Chondrocyte (in vitro differentiated cells): ENCODE data around the gene TTYH3. TPM values are rescaled to one million over a fixed set of nuclear protein-coding genes. Genes with fewer than 3 reads are reported as not detected.
A peak's percentile ranks its signal among the peaks of the same experiment; 100 is the strongest.
"Not testable (repeated sequence)": the region's sequence is repeated elsewhere in the genome, so short reads cannot be mapped to it uniquely, and the experiment has no call there.

Experiments used
- DNase-seq: peaks from one replicate; pipeline ENCODE4 v3.0.0; 2021; ENCODE audit warnings: mixed read lengths, low spot score
- H3K27ac Mint-ChIP-seq: one replicate; pipeline ENCODE4 v1.8.0; 2021; ENCODE audit warnings: mild to moderate bottlenecking, moderate library complexity, mixed read lengths; ENCODE audit not compliant: unreplicated experiment
- H3K27me3 Mint-ChIP-seq: 2 replicates; pipeline ENCODE4 v1.8.0; 2021; ENCODE audit warnings: low read depth, mixed read lengths
- H3K36me3 Mint-ChIP-seq: 2 replicates; pipeline ENCODE4 v1.8.0; 2021; ENCODE audit warnings: low read depth, mixed read lengths
- H3K4me1 Mint-ChIP-seq: 2 replicates; pipeline ENCODE4 v1.8.0; 2021; ENCODE audit warnings: low read depth, mild to moderate bottlenecking, mixed read lengths
- H3K4me3 Mint-ChIP-seq: one replicate; pipeline ENCODE4 v1.8.0; 2021; ENCODE audit warnings: mild to moderate bottlenecking, moderate library complexity, mixed read lengths; ENCODE audit not compliant: unreplicated experiment
- H3K9me3 Mint-ChIP-seq: 2 replicates; pipeline ENCODE4 v1.8.0; 2021; ENCODE audit warnings: low read depth, mixed read lengths
- total RNA-seq: library from RNA; stranded (reverse); gene quantifications from 3 replicates; pipeline ENCODE4 v1.2.1, GENCODE V29; 2021
- TF ChIP-seq, protein P1 (sequence below): fragments of 200-600 bp; sonication (generic); IDR thresholded peaks from 2 replicates; pipeline ENCODE4 v1.5.0; 2021; ENCODE audit warnings: antibody characterized with exemption, mild to moderate bottlenecking, moderate library complexity

Gene TTYH3
- total RNA-seq, 1 donor from 2014 or later = 196 TPM

DNA sequence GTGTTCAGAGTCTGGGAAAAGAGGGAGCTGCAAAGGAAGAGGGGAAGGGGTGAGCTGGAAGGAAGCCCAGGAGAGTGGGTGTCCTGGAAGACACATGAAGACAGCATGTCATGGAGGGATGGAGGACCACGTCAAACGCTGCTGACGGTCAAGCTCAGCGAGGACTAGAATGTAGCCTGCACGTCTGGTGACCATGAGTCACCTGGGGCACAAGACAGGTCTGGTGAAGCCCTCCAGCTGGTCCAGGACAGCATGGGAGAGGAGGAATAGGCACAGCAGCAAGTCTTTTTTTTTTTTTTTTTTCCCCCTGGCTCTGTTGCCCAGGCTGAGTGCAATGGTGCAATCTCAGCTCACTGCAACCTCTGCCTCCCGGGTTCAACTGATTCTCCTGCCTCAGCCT is 36.6 kb downstream of the TTYH3 start:
- no peak overlapping the region for H3K27ac Mint-ChIP-seq
- TF ChIP-seq, protein P1, sequence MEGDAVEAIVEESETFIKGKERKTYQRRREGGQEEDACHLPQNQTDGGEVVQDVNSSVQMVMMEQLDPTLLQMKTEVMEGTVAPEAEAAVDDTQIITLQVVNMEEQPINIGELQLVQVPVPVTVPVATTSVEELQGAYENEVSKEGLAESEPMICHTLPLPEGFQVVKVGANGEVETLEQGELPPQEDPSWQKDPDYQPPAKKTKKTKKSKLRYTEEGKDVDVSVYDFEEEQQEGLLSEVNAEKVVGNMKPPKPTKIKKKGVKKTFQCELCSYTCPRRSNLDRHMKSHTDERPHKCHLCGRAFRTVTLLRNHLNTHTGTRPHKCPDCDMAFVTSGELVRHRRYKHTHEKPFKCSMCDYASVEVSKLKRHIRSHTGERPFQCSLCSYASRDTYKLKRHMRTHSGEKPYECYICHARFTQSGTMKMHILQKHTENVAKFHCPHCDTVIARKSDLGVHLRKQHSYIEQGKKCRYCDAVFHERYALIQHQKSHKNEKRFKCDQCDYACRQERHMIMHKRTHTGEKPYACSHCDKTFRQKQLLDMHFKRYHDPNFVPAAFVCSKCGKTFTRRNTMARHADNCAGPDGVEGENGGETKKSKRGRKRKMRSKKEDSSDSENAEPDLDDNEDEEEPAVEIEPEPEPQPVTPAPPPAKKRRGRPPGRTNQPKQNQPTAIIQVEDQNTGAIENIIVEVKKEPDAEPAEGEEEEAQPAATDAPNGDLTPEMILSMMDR = no peak
- no peak for DNase-seq
- no peaks in the 10 kb centered on the region for H3K9me3 Mint-ChIP-seq
- H3K4me3 Mint-ChIP-seq = no peak overlapping the region
- H3K27me3 Mint-ChIP-seq = peaks cover 5% of the 10 kb centered on the region
- H3K36me3 Mint-ChIP-seq = no peaks in the 10 kb centered on the region
- peaks cover 26% of the 10 kb centered on the region for H3K4me1 Mint-ChIP-seq

DNA sequence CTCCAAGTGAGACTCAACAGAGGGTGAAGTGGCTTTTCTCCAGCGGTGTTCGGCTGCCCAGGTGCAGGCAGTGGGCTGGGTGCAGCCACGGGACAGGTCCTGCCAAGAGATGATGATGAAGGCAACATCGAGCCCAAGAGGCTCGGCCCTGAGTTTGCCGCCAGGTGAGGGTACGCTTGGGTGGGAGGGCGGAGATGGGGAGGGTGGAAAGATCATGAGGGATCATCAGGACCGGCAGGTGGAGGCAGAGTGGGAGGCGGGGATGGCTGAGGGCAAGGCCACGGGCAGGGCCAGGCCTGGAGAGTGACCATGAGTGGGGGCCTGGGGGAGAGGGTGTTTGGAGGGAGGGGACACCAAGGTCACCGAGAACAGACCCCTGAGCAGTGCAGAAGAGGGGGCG is 38.4 kb downstream of the TTYH3 start:
- Mint-ChIP-seq H3K27ac (no peak overlapping the region), H3K4me3 (no peak overlapping the region), H3K4me1 (peaks cover 26% of the 10 kb centered on the region), H3K27me3 (peaks cover 5% of the 10 kb centered on the region), H3K36me3 (no peaks in the 10 kb centered on the region), H3K9me3 (peaks cover 10% of the 10 kb centered on the region)
- TF ChIP-seq, protein P1 = no peak
- no peak for DNase-seq

DNA sequence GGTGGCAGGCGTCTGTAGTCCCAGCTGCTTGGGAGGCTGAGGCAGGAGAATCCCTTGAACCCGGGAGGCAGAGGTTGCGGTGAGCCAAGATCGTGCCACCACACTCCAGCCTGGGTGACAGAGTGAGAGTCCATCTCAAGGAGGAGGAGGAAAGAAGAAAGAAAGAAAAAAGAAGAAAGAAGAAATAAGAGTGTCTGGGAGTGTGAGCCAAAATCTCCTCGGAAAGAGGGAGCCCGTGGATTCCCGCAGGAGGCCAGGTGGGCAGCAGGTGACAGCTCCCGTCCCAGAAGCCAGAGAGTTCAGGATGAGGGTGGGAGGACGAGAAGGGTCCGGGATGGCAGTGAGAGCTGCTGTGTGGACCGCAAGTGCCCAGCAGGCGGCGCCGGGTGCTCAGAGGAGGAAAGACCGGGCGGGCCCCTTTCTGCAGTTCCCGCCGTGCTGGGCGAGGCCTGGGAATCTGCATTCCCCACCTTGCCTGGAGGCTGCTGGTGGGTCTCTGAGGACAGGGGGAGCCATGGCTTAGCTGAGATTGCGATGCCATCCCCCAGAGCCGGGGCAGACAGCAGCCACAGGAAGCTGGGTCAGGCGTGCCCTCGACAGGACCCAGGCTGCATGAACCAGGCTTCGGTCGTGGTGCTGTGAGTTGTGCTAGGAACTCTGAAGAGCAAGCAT is 39.1 kb downstream of the TTYH3 start:
- H3K9me3 Mint-ChIP-seq = peaks cover 10% of the 10 kb centered on the region
- peak overlapping the region; percentile 54 for H3K27ac Mint-ChIP-seq
- TF ChIP-seq, protein P1 = peak; percentile 92
- H3K36me3 Mint-ChIP-seq = no peaks in the 10 kb centered on the region
- peaks cover 5% of the 10 kb centered on the region for H3K27me3 Mint-ChIP-seq
- H3K4me1 Mint-ChIP-seq = peaks cover 26% of the 10 kb centered on the region
- H3K4me3 Mint-ChIP-seq = no peak overlapping the region
- no peak for DNase-seq

DNA sequence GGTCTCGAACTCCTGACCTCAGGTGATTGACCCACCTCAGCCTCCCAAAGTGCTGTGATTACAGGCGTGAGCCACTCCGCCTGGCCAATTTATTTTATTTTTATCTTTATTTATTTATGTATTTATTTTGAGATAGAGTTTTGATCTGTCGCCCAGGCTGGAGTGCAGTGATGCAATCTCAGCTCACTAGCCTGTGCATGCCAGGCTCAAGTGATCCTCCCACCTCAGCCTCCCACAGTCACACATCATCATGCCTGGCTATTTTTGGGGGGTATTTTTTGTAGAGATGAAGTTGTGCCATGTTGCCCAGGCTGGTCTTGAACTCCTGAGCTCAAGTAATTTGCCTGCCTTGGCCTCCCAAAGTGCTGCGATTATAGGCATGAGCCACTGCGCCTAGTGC is 41.4 kb downstream of the TTYH3 start:
- not testable (repeated sequence) for H3K27ac Mint-ChIP-seq, H3K27me3 Mint-ChIP-seq, H3K36me3 Mint-ChIP-seq, DNase-seq, H3K4me3 Mint-ChIP-seq, H3K9me3 Mint-ChIP-seq
- peaks cover 16% of the 10 kb centered on the region for H3K4me1 Mint-ChIP-seq

DNA sequence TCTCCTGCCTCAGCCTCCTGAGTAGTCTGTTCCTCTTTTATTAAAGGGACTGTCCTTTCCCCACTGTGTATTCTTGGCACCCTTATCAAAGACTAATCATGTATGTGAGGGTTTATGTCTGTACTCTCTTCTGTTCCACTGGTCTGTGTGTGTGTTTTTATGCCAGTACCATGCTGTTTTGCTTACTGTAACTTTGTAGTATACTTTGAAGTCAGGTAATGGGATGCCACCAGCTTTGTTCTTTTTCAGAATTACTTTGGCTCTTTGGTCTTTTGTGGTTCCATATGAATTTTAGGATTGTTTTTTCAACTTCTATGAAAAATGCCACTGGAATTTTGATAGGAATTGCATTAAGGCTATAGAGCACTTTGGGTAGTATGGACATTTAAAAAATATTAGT is 42.1 kb downstream of the TTYH3 start:
- Mint-ChIP-seq H3K4me3 (no peak overlapping the region), H3K9me3 (peaks cover 10% of the 10 kb centered on the region), H3K36me3 (no peaks in the 10 kb centered on the region), H3K27ac (no peak overlapping the region), H3K4me1 (peaks cover 13% of the 10 kb centered on the region), H3K27me3 (peaks cover 5% of the 10 kb centered on the region)
- no peak for DNase-seq
- TF ChIP-seq, protein P1 = no peak

DNA sequence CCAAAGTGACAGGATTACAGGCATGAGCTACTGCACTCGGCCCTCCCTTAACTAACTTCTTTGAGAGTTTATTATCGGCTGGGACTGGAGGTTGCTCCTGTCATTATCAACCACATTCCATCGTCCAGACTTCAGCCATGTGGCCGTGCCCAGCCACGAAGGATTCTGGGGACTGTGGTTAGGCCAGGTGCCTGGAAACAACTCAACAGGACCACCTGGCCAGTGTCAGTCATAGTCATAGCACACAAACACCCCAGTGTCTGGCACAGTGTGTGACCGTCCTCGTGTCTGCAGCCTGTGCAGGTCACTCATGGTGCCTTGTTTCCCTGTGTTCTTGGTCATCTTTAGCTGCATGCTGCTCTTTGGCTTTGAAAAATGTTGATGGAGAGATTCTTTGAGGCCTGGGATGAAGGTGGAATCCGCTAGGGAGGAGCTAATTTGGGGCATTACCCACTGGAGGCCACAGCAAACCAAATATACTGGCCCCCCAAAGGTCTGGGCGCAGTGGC is 43.5 kb downstream of the TTYH3 start:
- TF ChIP-seq, protein P1 = no peak
- Mint-ChIP-seq H3K27me3 (no peaks in the 10 kb centered on the region), H3K4me3 (no peak overlapping the region), H3K27ac (no peak overlapping the region), H3K9me3 (peaks cover 10% of the 10 kb centered on the region), H3K36me3 (no peaks in the 10 kb centered on the region), H3K4me1 (peaks cover 7% of the 10 kb centered on the region)
- DNase-seq = no peak

DNA sequence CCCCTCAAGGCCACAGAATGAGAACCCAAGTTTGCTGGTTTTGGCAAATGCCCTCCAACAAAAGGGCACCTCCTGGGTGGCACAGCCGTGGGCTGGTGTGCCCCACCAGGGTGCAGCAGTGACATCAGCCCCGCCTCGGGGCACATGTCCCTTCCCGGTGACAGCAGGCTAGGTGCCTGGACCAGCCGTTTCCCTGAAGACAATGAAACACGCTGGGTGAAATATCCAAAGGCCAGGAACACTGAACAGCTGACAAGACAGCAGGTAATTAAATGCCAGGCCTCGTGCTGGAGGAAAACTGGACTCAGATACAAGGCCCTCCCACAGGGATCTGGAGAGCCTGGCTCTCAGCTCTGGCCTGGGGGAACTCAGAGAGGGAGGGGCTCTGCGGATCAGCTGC is 44.8 kb downstream of the TTYH3 start:
- H3K4me3 Mint-ChIP-seq, DNase-seq, H3K36me3 Mint-ChIP-seq, H3K4me1 Mint-ChIP-seq, H3K9me3 Mint-ChIP-seq, H3K27ac Mint-ChIP-seq, H3K27me3 Mint-ChIP-seq: not testable (repeated sequence)

DNA sequence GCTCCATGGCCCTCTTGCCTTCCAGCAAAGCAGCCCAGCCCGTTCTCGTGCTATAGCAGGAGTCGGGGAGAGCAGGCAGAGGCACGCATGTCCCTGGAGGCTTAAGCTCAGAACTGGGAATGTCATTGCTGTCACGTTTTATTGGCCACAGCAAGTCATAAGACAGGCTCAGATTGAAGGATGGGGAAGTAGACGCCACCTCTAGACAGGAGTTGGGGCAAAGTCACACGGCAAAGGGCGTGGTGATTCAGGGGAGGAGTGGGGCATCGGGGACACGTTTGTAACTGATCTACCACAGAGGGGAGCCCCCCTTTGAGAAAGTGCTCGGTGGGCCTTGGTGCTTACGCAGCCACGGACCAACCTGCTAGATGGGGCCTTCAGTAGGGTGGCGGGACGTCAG is 46.7 kb downstream of the TTYH3 start:
- H3K9me3 Mint-ChIP-seq, H3K4me3 Mint-ChIP-seq, H3K27me3 Mint-ChIP-seq, H3K27ac Mint-ChIP-seq, DNase-seq, H3K36me3 Mint-ChIP-seq, H3K4me1 Mint-ChIP-seq: not testable (repeated sequence)
